ENCODE results near the gene THEM4. TPM values are rescaled to one million over a fixed set of nuclear protein-coding genes. Genes with fewer than 3 reads are reported as not detected.
"Not testable (repeated sequence)": the region's sequence is repeated elsewhere in the genome, so short reads cannot be mapped to it uniquely, and the experiment has no call there.

The THEM4 gene
- total RNA-seq, 3 donors from 2014 or later, result 21.6 to 23.7 (median 22.2) TPM

- DNase-seq (ENCODE audit: low spot score in 2 of 2), result peak in 1 of 2 donors; percentile 8
- Histone ChIP-seq H3K9me3 (no peaks in the 10 kb centered on the region), H3K36me3 (no peaks in the 10 kb centered on the region), H3K4me3 (no peak overlapping the region), H3K27ac (no peak overlapping the region), H3K27me3 (no peaks in the 10 kb centered on the region), H3K4me1 (no peaks in the 10 kb centered on the region)
- intact Hi-C loops (cut with DNase I; ENCODE audit: low total_unique reads), result no loop called here
- TF ChIP-seq CTCF (IDR thresholded peaks at IDR 0.05) (no peak), POLR2A (IDR thresholded peaks at IDR 0.05) (no peak), POLR2AphosphoS5 (IDR thresholded peaks at IDR 0.05) (no peak)
These were observed 53.4 kb downstream of the THEM4 start for GRCh38 chr1:151855933-151856332.

- H3K27me3 ChIP-seq; DNase-seq (ENCODE audit: low spot score in 2 of 2); H3K4me3 ChIP-seq; H3K27ac ChIP-seq; H3K4me1 ChIP-seq; H3K9me3 ChIP-seq; H3K36me3 ChIP-seq; intact Hi-C loops (cut with DNase I; ENCODE audit: low total_unique reads): not testable (repeated sequence)
These were observed 53.8 kb downstream of the THEM4 start for GRCh38 chr1:151855516-151855915.

GRCh38 chr1:151854658-151855057 is 54.7 kb downstream of the THEM4 start:
- H3K36me3 ChIP-seq, result no peaks in the 10 kb centered on the region
- no peaks in the 10 kb centered on the region for H3K27me3 ChIP-seq
- no peak for DNase-seq (ENCODE audit: low spot score in 2 of 2)
- H3K4me3 ChIP-seq, result no peak overlapping the region
- TF ChIP-seq POLR2A (IDR thresholded peaks at IDR 0.05), result no peak
- no peak for TF ChIP-seq CTCF (IDR thresholded peaks at IDR 0.05)
- TF ChIP-seq POLR2AphosphoS5 (IDR thresholded peaks at IDR 0.05), result no peak
- H3K4me1 ChIP-seq, result no peaks in the 10 kb centered on the region
- intact Hi-C loops (cut with DNase I; ENCODE audit: low total_unique reads), result no loop called here
- no peak overlapping the region for H3K27ac ChIP-seq
- H3K9me3 ChIP-seq, result no peaks in the 10 kb centered on the region

GRCh38 chr1:151853411-151853943 is 55.8 kb downstream of the THEM4 start, which contains the start of gene THEM5:
Gene THEM5, minus strand, starts transcription at chr1:151853712. Its CDS starts 147 bp downstream, at chr1:151853565.
- H3K36me3 ChIP-seq, result no peaks in the 10 kb centered on the region
- no peak for TF ChIP-seq POLR2A (IDR thresholded peaks at IDR 0.05)
- TF ChIP-seq CTCF (IDR thresholded peaks at IDR 0.05), result no peak
- TF ChIP-seq POLR2AphosphoS5 (IDR thresholded peaks at IDR 0.05), result no peak
- intact Hi-C loops (cut with DNase I; ENCODE audit: low total_unique reads), result no loop called here
- H3K27ac ChIP-seq, result no peak within 1 kb of the TSS
- H3K4me1 ChIP-seq, result no peaks in the 10 kb centered on the region
- no peaks in the 10 kb centered on the region for H3K9me3 ChIP-seq
- no peak for DNase-seq (ENCODE audit: low spot score in 2 of 2)
- no peak within 1 kb of the TSS for H3K4me3 ChIP-seq
- no peaks in the 10 kb centered on the region for H3K27me3 ChIP-seq

DNA sequence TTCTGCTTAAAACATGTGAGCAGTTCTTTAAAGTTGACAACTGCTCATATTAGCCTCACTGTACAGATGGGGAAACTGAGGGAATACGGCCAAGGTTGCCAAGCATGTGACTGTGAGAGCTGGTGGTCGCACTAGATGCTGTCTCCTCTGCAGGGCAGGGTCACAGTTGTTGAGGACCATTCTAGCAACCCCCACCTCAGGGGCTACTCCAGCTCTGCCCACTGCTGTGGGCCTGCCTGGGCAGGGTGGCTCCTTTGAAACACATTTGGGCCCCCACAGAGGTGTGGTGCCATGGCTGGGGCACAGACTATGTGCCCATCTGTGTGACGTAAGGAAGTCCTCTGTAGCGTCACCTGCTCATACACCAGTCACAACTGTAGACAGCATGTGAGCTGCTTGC is 56.6 kb downstream of the THEM4 start:
- H3K27me3 ChIP-seq, result no peaks in the 10 kb centered on the region
- no peaks in the 10 kb centered on the region for H3K9me3 ChIP-seq
- DNase-seq (ENCODE audit: low spot score in 2 of 2), result no peak
- no peak overlapping the region for H3K27ac ChIP-seq
- no peaks in the 10 kb centered on the region for H3K36me3 ChIP-seq
- H3K4me3 ChIP-seq, result no peak overlapping the region
- TF ChIP-seq POLR2A (IDR thresholded peaks at IDR 0.05) (no peak), CTCF (IDR thresholded peaks at IDR 0.05) (no peak), POLR2AphosphoS5 (IDR thresholded peaks at IDR 0.05) (no peak)
- intact Hi-C loops (cut with DNase I; ENCODE audit: low total_unique reads), result no loop called here
- H3K4me1 ChIP-seq, result no peaks in the 10 kb centered on the region

- no peak overlapping the region for H3K4me3 ChIP-seq
- no peaks in the 10 kb centered on the region for H3K27me3 ChIP-seq
- DNase-seq (ENCODE audit: low spot score in 2 of 2), result no peak
- no peaks in the 10 kb centered on the region for H3K9me3 ChIP-seq
- intact Hi-C loops (cut with DNase I; ENCODE audit: low total_unique reads), result no loop called here
- H3K36me3 ChIP-seq, result no peaks in the 10 kb centered on the region
- TF ChIP-seq CTCF (IDR thresholded peaks at IDR 0.05) (no peak), POLR2AphosphoS5 (IDR thresholded peaks at IDR 0.05) (no peak), POLR2A (IDR thresholded peaks at IDR 0.05) (no peak)
- H3K4me1 ChIP-seq, result no peaks in the 10 kb centered on the region
- no peak overlapping the region for H3K27ac ChIP-seq
These were observed 57.4 kb downstream of the THEM4 start for GRCh38 chr1:151851886-151852285.

All from breast epithelium (tissue), 4 donors.